Ishikawa (cell line): ENCODE data around the gene DOCK7.

ENCODE experiments used
- CEBPB ChIP-seq: IDR thresholded peaks from 2 replicates; pipeline ENCODE4 v1.6.1; 2012
- EGR1 ChIP-seq: IDR thresholded peaks from 2 replicates; pipeline ENCODE4 v1.6.1; 2012
- EP300 ChIP-seq: IDR thresholded peaks from 2 replicates; pipeline ENCODE4 v1.6.1; 2012; ENCODE audit warnings: borderline replicate concordance
- NFIC ChIP-seq: IDR thresholded peaks from 2 replicates; pipeline ENCODE4 v1.6.1; 2012
- TEAD4 ChIP-seq: IDR thresholded peaks from 2 replicates; pipeline ENCODE4 v1.6.1; 2012
- USF1 ChIP-seq: IDR thresholded peaks from 2 replicates; pipeline ENCODE4 v1.6.1; 2012
- YY1 ChIP-seq: IDR thresholded peaks from 2 replicates; pipeline ENCODE4 v1.6.1; 2012; ENCODE audit warnings: low read depth

DNA sequence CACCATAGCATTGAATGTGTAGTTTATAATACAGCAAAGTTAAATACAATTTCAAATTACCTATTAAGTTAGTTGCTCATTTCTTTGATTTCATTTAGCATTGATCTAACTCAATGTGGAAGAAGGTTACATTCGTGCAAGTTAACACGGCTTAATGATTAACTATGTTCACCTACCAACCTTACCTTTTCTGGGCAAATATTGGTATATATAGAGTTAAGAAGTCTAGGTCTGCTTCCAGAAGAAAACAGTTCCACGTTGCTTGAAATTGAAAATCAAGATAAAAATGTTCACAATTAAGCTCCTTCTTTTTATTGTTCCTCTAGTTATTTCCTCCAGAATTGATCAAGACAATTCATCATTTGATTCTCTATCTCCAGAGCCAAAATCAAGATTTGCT is 90.9 kb downstream of the DOCK7 start, which contains the start of gene ANGPTL3:
- TF ChIP-seq EP300: no peak
- TF ChIP-seq USF1: no peak
- no peak for TF ChIP-seq CEBPB
- no peak for TF ChIP-seq YY1
- no peak for TF ChIP-seq TEAD4
- no peak for TF ChIP-seq NFIC
- TF ChIP-seq EGR1: no peak
